H9 (cell line): ENCODE results near the gene RBM19. TPM values are rescaled to one million over a fixed set of nuclear protein-coding genes. Genes with fewer than 3 reads are reported as not detected.

ENCODE experiments used
- DNase-seq: peaks from one replicate; pipeline ENCODE4 v3.0.0-alpha.2; 2017
- H2AFZ ChIP-seq: one replicate; pipeline ENCODE4 v1.6.1; 2013; ENCODE audit warnings: mild to moderate bottlenecking, low read length, control low read depth, moderate library complexity
- H2AK5ac ChIP-seq: 2 replicates; pipeline ENCODE4 v1.6.1; 2013; ENCODE audit warnings: low read length, control low read depth, mixed read lengths; ENCODE audit not compliant: insufficient read length
- H2BK120ac ChIP-seq: one replicate; pipeline ENCODE4 v1.6.1; 2013; ENCODE audit warnings: low read depth, mild to moderate bottlenecking, low read length, control low read depth, inconsistent platforms; ENCODE audit not compliant: poor library complexity, severe bottlenecking
- H2BK12ac ChIP-seq: 2 replicates; pipeline ENCODE4 v1.6.1; 2013; ENCODE audit warnings: low read length, control low read depth, mixed read lengths, low read depth; ENCODE audit not compliant: insufficient read length
- H2BK15ac ChIP-seq: 2 replicates; pipeline ENCODE4 v1.6.1; 2013; ENCODE audit warnings: low read depth, low read length, control low read depth
- H2BK20ac ChIP-seq: one replicate; pipeline ENCODE4 v1.6.1; 2013; ENCODE audit warnings: low read depth, mild to moderate bottlenecking, low read length, control low read depth, inconsistent platforms; ENCODE audit not compliant: poor library complexity, severe bottlenecking
- H2BK5ac ChIP-seq: 2 replicates; pipeline ENCODE4 v1.6.1; 2013; ENCODE audit warnings: low read length, control low read depth, mixed read lengths; ENCODE audit not compliant: insufficient read length
- H3K14ac ChIP-seq: 2 replicates; pipeline ENCODE4 v1.6.1; 2013; ENCODE audit warnings: low read length, control low read depth; ENCODE audit not compliant: insufficient read depth
- H3K18ac ChIP-seq: 2 replicates; pipeline ENCODE4 v1.6.1; 2013; ENCODE audit warnings: low read depth, mild to moderate bottlenecking, mixed read lengths, low read length, control low read depth; ENCODE audit not compliant: insufficient read length
- H3K23ac ChIP-seq: 2 replicates; pipeline ENCODE4 v1.6.1; 2013; ENCODE audit warnings: low read length, control low read depth, mixed read lengths, low read depth; ENCODE audit not compliant: insufficient read length
- H3K23me2 ChIP-seq: 2 replicates; pipeline ENCODE4 v1.6.1; 2013; ENCODE audit warnings: low read depth, mild to moderate bottlenecking, mixed read lengths, low read length, control low read depth; ENCODE audit not compliant: insufficient read length, poor library complexity, severe bottlenecking
- H3K27ac ChIP-seq: 2 replicates; pipeline ENCODE4 v1.5.1; 2013; ENCODE audit warnings: low read length, control low read depth, mixed read lengths, low read depth; ENCODE audit not compliant: insufficient read length
- H3K27me3 ChIP-seq: 2 replicates; pipeline ENCODE4 v1.6.1; 2013; ENCODE audit warnings: low read length, control low read depth, inconsistent platforms; ENCODE audit not compliant: insufficient read depth
- H3K4ac ChIP-seq: 2 replicates; pipeline ENCODE4 v1.6.1; 2013; ENCODE audit warnings: low read depth, mild to moderate bottlenecking, control low read depth, inconsistent platforms, low read length, moderate library complexity
- H3K4me1 ChIP-seq: 2 replicates; pipeline ENCODE4 v1.6.1; 2013; ENCODE audit warnings: low read length, control low read depth, inconsistent platforms; ENCODE audit not compliant: insufficient read depth
- H3K4me2 ChIP-seq: 2 replicates; pipeline ENCODE4 v1.6.1; 2013; ENCODE audit warnings: low read length, control low read depth, mixed read lengths; ENCODE audit not compliant: insufficient read length, insufficient read depth
- H3K56ac ChIP-seq: 2 replicates; pipeline ENCODE4 v1.6.1; 2013; ENCODE audit warnings: low read depth, mild to moderate bottlenecking, mixed read lengths, low read length, control low read depth; ENCODE audit not compliant: insufficient read length
- H3K79me1 ChIP-seq: 2 replicates; pipeline ENCODE4 v1.6.1; 2013; ENCODE audit warnings: low read depth, mild to moderate bottlenecking, moderate library complexity, low read length, control low read depth, inconsistent platforms; ENCODE audit not compliant: insufficient read depth, poor library complexity, severe bottlenecking
- H3K79me2 ChIP-seq: 2 replicates; pipeline ENCODE4 v1.6.1; 2013; ENCODE audit warnings: low read length, control low read depth, inconsistent platforms; ENCODE audit not compliant: insufficient read depth
- H3K9ac ChIP-seq: 2 replicates; pipeline ENCODE4 v1.6.1; 2013; ENCODE audit warnings: low read length, control low read depth, mixed read lengths; ENCODE audit not compliant: insufficient read length; ENCODE audit errors: extremely low read depth
- H3K9me3 ChIP-seq: one replicate; pipeline ENCODE4 v1.6.1; 2013; ENCODE audit warnings: low read depth, low read length, inconsistent platforms; ENCODE audit not compliant: control insufficient read depth
- H3T11ph ChIP-seq: one replicate; pipeline ENCODE4 v1.6.1; 2013; ENCODE audit warnings: mild to moderate bottlenecking, low read length, control low read depth, inconsistent platforms
- H4K20me1 ChIP-seq: one replicate; pipeline ENCODE4 v1.6.1; 2013; ENCODE audit not compliant: control insufficient read depth, insufficient read length, insufficient read depth
- H4K5ac ChIP-seq: 2 replicates; pipeline ENCODE4 v1.6.1; 2013; ENCODE audit warnings: low read depth, mild to moderate bottlenecking, mixed read lengths, low read length, control low read depth; ENCODE audit not compliant: insufficient read length
- H4K8ac ChIP-seq: replicated peaks from 2 replicates; pipeline ENCODE4 v1.6.1; 2013; ENCODE audit warnings: low read length, control low read depth, mixed read lengths, low read depth; ENCODE audit not compliant: insufficient read length
- H4K91ac ChIP-seq: 2 replicates; pipeline ENCODE4 v1.6.1; 2013; ENCODE audit warnings: low read depth, mild to moderate bottlenecking, moderate library complexity, mixed read lengths, low read length, control low read depth; ENCODE audit not compliant: insufficient read length
- H3K27ac Mint-ChIP-seq, 3 experiments: 2 replicates in 2 of 3; 3 replicates in 1 of 3; pipeline ENCODE4 v1.8.0; 2020 to 2021; ENCODE audit warnings: mixed read lengths in 3 of 3, mild to moderate bottlenecking in 1 of 3, moderate library complexity in 1 of 3
- H3K27me3 Mint-ChIP-seq: 2 replicates; pipeline ENCODE4 v1.8.0; 2021; ENCODE audit warnings: low read depth, mild to moderate bottlenecking, moderate library complexity, mixed read lengths
- H3K36me3 Mint-ChIP-seq, 3 experiments: 2 replicates in 2 of 3; 3 replicates in 1 of 3; pipeline ENCODE4 v1.8.0; 2020 to 2021; ENCODE audit warnings: low read depth in 3 of 3, mixed read lengths in 3 of 3; ENCODE audit not compliant: insufficient read depth in 1 of 3
- H3K4me1 Mint-ChIP-seq, 2 experiments: 2 replicates each; pipeline ENCODE4 v1.8.0; 2020; ENCODE audit warnings: mixed read lengths in 2 of 2
- H3K4me3 Mint-ChIP-seq, 2 experiments: 2 replicates in 1 of 2; 3 replicates in 1 of 2; pipeline ENCODE4 v1.8.0; 2020 to 2021; ENCODE audit warnings: mild to moderate bottlenecking in 2 of 2, mixed read lengths in 2 of 2, moderate library complexity in 1 of 2
- H3K9me3 Mint-ChIP-seq, 2 experiments: 2 replicates in 1 of 2; 3 replicates in 1 of 2; pipeline ENCODE4 v1.8.0; 2020; ENCODE audit warnings: mild to moderate bottlenecking in 2 of 2, mixed read lengths in 2 of 2, moderate library complexity in 1 of 2
- WGBS: extraction: QIAGEN DNeasy Blood & Tissue Kit; methylation state at CpG from one replicate; pipeline ENCODE4 v1.1.7; 2013; ENCODE audit warnings: missing lambda C conversion rate, low lambda C conversion rate, mixed read lengths; ENCODE audit not compliant: insufficient read length; ENCODE audit errors: extremely low coverage; 5-methylcytosine and 5-hydroxymethylcytosine counted together
- total RNA-seq: library from RNA; stranded (reverse); gene quantifications from 2 replicates; pipeline ENCODE4 v1.2.1, GENCODE V29; 2021
- TF ChIP-seq, protein P1 (sequence below): fragments of 200-600 bp; sonication (generic); conservative IDR thresholded peaks from 3 replicates; pipeline ENCODE4 v1.8.0; 2021; ENCODE audit warnings: antibody characterized with exemption, mild to moderate bottlenecking

RBM19 gene
- total RNA-seq, 1 experiment from 2014 or later = 32.2 TPM

GRCh38 chr12:113823016-113823415 lies 143.1 kb downstream of the RBM19 start:
- H3K9me3 ChIP-seq = no peaks in the 10 kb centered on the region

More at GRCh38 chr12:113823016-113823415, 143.1 kb downstream of the RBM19 start:
- TF ChIP-seq, protein P1, sequence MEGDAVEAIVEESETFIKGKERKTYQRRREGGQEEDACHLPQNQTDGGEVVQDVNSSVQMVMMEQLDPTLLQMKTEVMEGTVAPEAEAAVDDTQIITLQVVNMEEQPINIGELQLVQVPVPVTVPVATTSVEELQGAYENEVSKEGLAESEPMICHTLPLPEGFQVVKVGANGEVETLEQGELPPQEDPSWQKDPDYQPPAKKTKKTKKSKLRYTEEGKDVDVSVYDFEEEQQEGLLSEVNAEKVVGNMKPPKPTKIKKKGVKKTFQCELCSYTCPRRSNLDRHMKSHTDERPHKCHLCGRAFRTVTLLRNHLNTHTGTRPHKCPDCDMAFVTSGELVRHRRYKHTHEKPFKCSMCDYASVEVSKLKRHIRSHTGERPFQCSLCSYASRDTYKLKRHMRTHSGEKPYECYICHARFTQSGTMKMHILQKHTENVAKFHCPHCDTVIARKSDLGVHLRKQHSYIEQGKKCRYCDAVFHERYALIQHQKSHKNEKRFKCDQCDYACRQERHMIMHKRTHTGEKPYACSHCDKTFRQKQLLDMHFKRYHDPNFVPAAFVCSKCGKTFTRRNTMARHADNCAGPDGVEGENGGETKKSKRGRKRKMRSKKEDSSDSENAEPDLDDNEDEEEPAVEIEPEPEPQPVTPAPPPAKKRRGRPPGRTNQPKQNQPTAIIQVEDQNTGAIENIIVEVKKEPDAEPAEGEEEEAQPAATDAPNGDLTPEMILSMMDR = no peak
- no peak overlapping the region for H3K27ac Mint-ChIP-seq
- no peak for DNase-seq
- no peak overlapping the region for H3K27ac ChIP-seq
- no peaks in the 10 kb centered on the region; a peak in 1 of 5 replicates for H3K9me3 Mint-ChIP-seq
- no peak overlapping the region for H2BK20ac ChIP-seq
- H3K36me3 Mint-ChIP-seq = peaks cover 0 to 7% (median 0%) of the 10 kb centered on the region in 3 experiments; a peak in 3 of 7 replicates
- no peak overlapping the region for H4K5ac ChIP-seq
- H3K27me3 ChIP-seq = no peaks in the 10 kb centered on the region
- no peak overlapping the region for H3T11ph ChIP-seq
- no peak overlapping the region for H4K8ac ChIP-seq
- H2BK120ac ChIP-seq = no peak overlapping the region
- H3K4me1 Mint-ChIP-seq = peaks cover 22 to 56% of the 10 kb centered on the region in 2 experiments
- H4K91ac ChIP-seq = no peak overlapping the region
- WGBS = no CpG with 5 or more reads among the region's 16 CpGs
- H3K23ac ChIP-seq = no peak overlapping the region
- H3K79me1 ChIP-seq = no peaks in the 10 kb centered on the region
- no peak overlapping the region for H2AK5ac ChIP-seq
- no peak overlapping the region for H3K18ac ChIP-seq
- H3K4me3 Mint-ChIP-seq = no peak overlapping the region
- no peak overlapping the region for H3K4me2 ChIP-seq
- H2BK5ac ChIP-seq = no peak overlapping the region
- H2BK15ac ChIP-seq = no peak overlapping the region; the same call in 1 of the 2 replicates
- no peaks in the 10 kb centered on the region; the same call in 1 of the 2 replicates for H3K4me1 ChIP-seq
- no peak overlapping the region for H3K4ac ChIP-seq
- H2BK12ac ChIP-seq = no peak overlapping the region
- H3K14ac ChIP-seq = no peak overlapping the region
- H3K79me2 ChIP-seq = no peaks in the 10 kb centered on the region
- no peak overlapping the region for H3K56ac ChIP-seq
- no peak overlapping the region for H3K9ac ChIP-seq
- no peaks in the 10 kb centered on the region; the same call in none of the 2 replicates for H3K27me3 Mint-ChIP-seq
- no peaks in the 10 kb centered on the region for H3K23me2 ChIP-seq
- no peak overlapping the region for H2AFZ ChIP-seq
- H4K20me1 ChIP-seq = no peaks in the 10 kb centered on the region
